Keratinocyte (primary cell): ENCODE results near the gene RGPD4. TPM values are rescaled to one million over a fixed set of nuclear protein-coding genes. Genes with fewer than 3 reads are reported as not detected.

Experiments used
- DNase-seq: peaks from one replicate; pipeline ENCODE4 v3.0.0-alpha.2; 2011; ENCODE audit warnings: low read depth, missing footprints, low spot score
- FAIRE-seq: peaks from 2 replicates; lab custom pipeline; 2011; peaks lifted over from hg19 to GRCh38; lab: Jason Lieb, UNC
- H2AFZ ChIP-seq: 2 replicates; pipeline ENCODE4 v1.6.0; 2012; ENCODE audit warnings: low read length, control low read depth, inconsistent platforms; ENCODE audit not compliant: control insufficient read depth
- H3K27ac ChIP-seq: 2 replicates; pipeline ENCODE4 v1.5.1; 2011; ENCODE audit warnings: low read length; ENCODE audit not compliant: control insufficient read depth, insufficient read depth
- H3K27me3 ChIP-seq: 3 replicates; pipeline ENCODE4 v1.6.0; 2011; ENCODE audit warnings: low read length; ENCODE audit not compliant: control insufficient read depth, insufficient read depth; ENCODE audit errors: extremely low read depth
- H3K36me3 ChIP-seq, 2 experiments: 2 replicates in 1 of 2; 3 replicates in 1 of 2; pipeline ENCODE4 v1.5.1; 2011; ENCODE audit warnings: low read length in 2 of 2, mild to moderate bottlenecking in 1 of 2; ENCODE audit not compliant: control insufficient read depth in 2 of 2, insufficient read depth in 2 of 2; ENCODE audit errors: extremely low read depth in 1 of 2
- H3K4me1 ChIP-seq: 3 replicates; pipeline ENCODE4 v1.5.1; 2011; ENCODE audit warnings: low read length; ENCODE audit not compliant: control insufficient read depth, insufficient read depth; ENCODE audit errors: extremely low read depth
- H3K4me2 ChIP-seq: 3 replicates; pipeline ENCODE4 v1.6.0; 2011; ENCODE audit warnings: low read depth, low read length; ENCODE audit not compliant: control insufficient read depth, insufficient read depth; ENCODE audit errors: extremely low read depth
- H3K4me3 ChIP-seq, 3 experiments: fragments of 200-600 bp in 1 of 3; sonication (generic) in 1 of 3; 2 replicates in 2 of 3; 3 replicates in 1 of 3; pipeline ENCODE4 v1.5.1; 2011 to 2016; ENCODE audit warnings: low read length in 3 of 3, mild to moderate bottlenecking in 3 of 3, control low read depth in 2 of 3, inconsistent platforms in 1 of 3, low read depth in 1 of 3, mixed read lengths in 1 of 3, mixed run types in 1 of 3, moderate library complexity in 1 of 3; ENCODE audit not compliant: control insufficient read depth in 2 of 3, insufficient read depth in 2 of 3; ENCODE audit errors: extremely low read depth in 1 of 3
- H3K79me2 ChIP-seq: 2 replicates; pipeline ENCODE4 v1.6.0; 2012; ENCODE audit warnings: low read length; ENCODE audit not compliant: control insufficient read depth, insufficient read depth
- H3K9ac ChIP-seq: 3 replicates; pipeline ENCODE4 v1.6.0; 2011; ENCODE audit warnings: low read length; ENCODE audit not compliant: control insufficient read depth, insufficient read depth; ENCODE audit errors: extremely low read depth
- H3K9me1 ChIP-seq: 3 replicates; pipeline ENCODE4 v1.6.0; 2011; ENCODE audit warnings: low read length; ENCODE audit not compliant: control insufficient read depth, insufficient read depth; ENCODE audit errors: extremely low read depth
- H3K9me3 ChIP-seq: 2 replicates; pipeline ENCODE4 v1.5.1; 2012; ENCODE audit warnings: low read depth, low read length; ENCODE audit not compliant: control insufficient read depth
- H4K20me1 ChIP-seq: 3 replicates; pipeline ENCODE4 v1.6.0; 2011; ENCODE audit warnings: low read length; ENCODE audit not compliant: control insufficient read depth, insufficient read depth; ENCODE audit errors: extremely low read depth
- EZH2 ChIP-seq: IDR thresholded peaks from one replicate; pipeline ENCODE4 v1.6.1; 2012; ENCODE audit warnings: inconsistent platforms, mild to moderate bottlenecking, low read length, moderate library complexity
- dilution Hi-C: fragments of 300-500 bp; cut with MboI; formaldehyde crosslinking; loops from one replicate; pipeline ENCODE4 v1.7.0; 2020; ENCODE audit warnings: low sequenced_read_pairs; ENCODE audit not compliant: extremely low pct_ligation_motif_present
- polyA plus RNA-seq, 5 experiments: library from polyadenylated mRNA; depleted of rRNA in 3 of 5; stranded (reverse) in 3 of 5; stranded (forward) in 1 of 5; unstranded in 1 of 5; fragments of >200 nt; gene quantifications; 1 replicate in 1 of 5; 2 replicates in 3 of 5; 3 replicates in 1 of 5; pipeline versions ENCODE4 v1.2.1 to v1.2.3, GENCODE V29; 2011 to 2012; ENCODE audit warnings: missing spikeins in 2 of 5, low read depth in 1 of 5, low replicate concordance in 1 of 5
- TF ChIP-seq, protein P1 (sequence below), 3 experiments: IDR thresholded peaks in 1 of 3; conservative IDR thresholded peaks in 1 of 3; optimal IDR thresholded peaks in 1 of 3; 2 replicates in 2 of 3; 3 replicates in 1 of 3; pipeline versions ENCODE3 to v1.5.1; 2011; ENCODE audit warnings: low read length in 3 of 3, mild to moderate bottlenecking in 3 of 3, moderate library complexity in 2 of 3, control low read depth in 1 of 3, inconsistent platforms in 1 of 3; ENCODE audit not compliant: insufficient read depth in 2 of 3; ENCODE audit errors: extremely low read depth in 1 of 3

RGPD4 gene
- polyA plus RNA-seq, 1 donor (not counting 4 experiments of a cell fraction or from before 2014, with no cell fraction given), result 0.03 TPM

DNA sequence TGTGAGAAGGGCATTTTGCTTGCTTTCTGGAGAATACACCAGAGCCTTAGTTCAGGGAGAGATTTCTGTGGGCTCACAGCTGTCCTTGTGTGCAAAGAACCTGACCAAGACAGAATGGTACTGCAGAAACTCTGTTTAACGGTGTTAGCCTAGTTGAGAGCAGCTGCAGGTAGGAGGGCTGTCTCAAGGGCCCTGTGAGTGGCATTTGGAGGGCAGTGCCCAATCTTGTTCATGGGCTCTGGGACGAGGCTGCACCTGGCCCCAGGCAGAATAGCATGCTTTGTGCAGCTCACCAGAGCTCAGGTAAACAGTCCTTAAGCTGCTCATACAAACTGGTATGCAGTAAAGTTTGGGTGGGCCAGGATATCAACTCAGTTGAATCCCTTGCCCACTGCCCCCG is 16.9 kb upstream of the RGPD4 start:
- H3K79me2 ChIP-seq, result no peaks in the 10 kb centered on the region
- no peaks in the 10 kb centered on the region for H3K4me1 ChIP-seq
- no peak overlapping the region for H3K4me3 ChIP-seq
- H3K27ac ChIP-seq, result no peak overlapping the region
- dilution Hi-C loops, result no loop called here
- H3K4me2 ChIP-seq, result no peak overlapping the region
- H2AFZ ChIP-seq, result no peak overlapping the region
- no peaks in the 10 kb centered on the region for H3K9me1 ChIP-seq
- no peaks in the 10 kb centered on the region for H3K27me3 ChIP-seq
- no peaks in the 10 kb centered on the region for H3K36me3 ChIP-seq
- no peak for DNase-seq
- no peak for FAIRE-seq
- H4K20me1 ChIP-seq, result no peaks in the 10 kb centered on the region
- H3K9ac ChIP-seq, result no peak overlapping the region
- TF ChIP-seq, protein P1, sequence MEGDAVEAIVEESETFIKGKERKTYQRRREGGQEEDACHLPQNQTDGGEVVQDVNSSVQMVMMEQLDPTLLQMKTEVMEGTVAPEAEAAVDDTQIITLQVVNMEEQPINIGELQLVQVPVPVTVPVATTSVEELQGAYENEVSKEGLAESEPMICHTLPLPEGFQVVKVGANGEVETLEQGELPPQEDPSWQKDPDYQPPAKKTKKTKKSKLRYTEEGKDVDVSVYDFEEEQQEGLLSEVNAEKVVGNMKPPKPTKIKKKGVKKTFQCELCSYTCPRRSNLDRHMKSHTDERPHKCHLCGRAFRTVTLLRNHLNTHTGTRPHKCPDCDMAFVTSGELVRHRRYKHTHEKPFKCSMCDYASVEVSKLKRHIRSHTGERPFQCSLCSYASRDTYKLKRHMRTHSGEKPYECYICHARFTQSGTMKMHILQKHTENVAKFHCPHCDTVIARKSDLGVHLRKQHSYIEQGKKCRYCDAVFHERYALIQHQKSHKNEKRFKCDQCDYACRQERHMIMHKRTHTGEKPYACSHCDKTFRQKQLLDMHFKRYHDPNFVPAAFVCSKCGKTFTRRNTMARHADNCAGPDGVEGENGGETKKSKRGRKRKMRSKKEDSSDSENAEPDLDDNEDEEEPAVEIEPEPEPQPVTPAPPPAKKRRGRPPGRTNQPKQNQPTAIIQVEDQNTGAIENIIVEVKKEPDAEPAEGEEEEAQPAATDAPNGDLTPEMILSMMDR (optimal IDR thresholded peaks at IDR 0.05 in 1 of 3, IDR thresholded peaks at IDR 0.05 in 1 of 3, conservative IDR thresholded peaks at IDR 0.05 in 1 of 3; ENCODE audit: extremely low read depth in 1 of 3, insufficient read depth in 2 of 3, low read length in 3 of 3), result no peak
- TF ChIP-seq EZH2, result no peak
- H3K9me3 ChIP-seq, result no peaks in the 10 kb centered on the region

DNA sequence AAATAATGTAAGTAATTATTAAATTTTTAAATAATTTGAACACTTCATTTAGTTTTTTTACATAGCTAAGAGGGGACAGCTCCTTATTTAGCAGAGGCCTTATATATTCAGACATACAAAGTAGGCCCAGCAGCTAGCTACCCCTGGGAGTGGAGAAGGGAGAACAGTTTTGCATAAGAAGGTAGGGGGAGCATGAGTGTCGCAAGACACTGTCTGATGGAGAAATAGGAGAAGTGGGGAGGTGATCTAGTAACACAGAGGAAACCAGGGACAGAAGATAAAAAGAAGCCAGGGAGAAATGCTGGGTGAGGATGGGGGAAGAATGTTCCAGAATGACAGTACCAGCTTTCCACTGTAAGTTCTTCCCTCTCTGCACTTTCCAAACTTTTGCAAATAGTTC is 16.0 kb upstream of the RGPD4 start:
- no peak overlapping the region for H3K27ac ChIP-seq
- H3K4me1 ChIP-seq, result no peaks in the 10 kb centered on the region
- H3K27me3 ChIP-seq, result no peaks in the 10 kb centered on the region
- H3K79me2 ChIP-seq, result no peaks in the 10 kb centered on the region
- H3K4me2 ChIP-seq, result no peak overlapping the region
- no peak for FAIRE-seq
- no peak overlapping the region for H3K9ac ChIP-seq
- no peaks in the 10 kb centered on the region for H4K20me1 ChIP-seq
- H3K4me3 ChIP-seq, result no peak overlapping the region
- no peak overlapping the region for H2AFZ ChIP-seq
- no peaks in the 10 kb centered on the region for H3K9me3 ChIP-seq
- TF ChIP-seq EZH2, result no peak
- TF ChIP-seq, protein P1 (optimal IDR thresholded peaks at IDR 0.05 in 1 of 3, IDR thresholded peaks at IDR 0.05 in 1 of 3, conservative IDR thresholded peaks at IDR 0.05 in 1 of 3; ENCODE audit: extremely low read depth in 1 of 3, insufficient read depth in 2 of 3, low read length in 3 of 3), result no peak
- no peak for DNase-seq
- no peaks in the 10 kb centered on the region for H3K36me3 ChIP-seq
- dilution Hi-C loops, result no loop called here
- no peaks in the 10 kb centered on the region for H3K9me1 ChIP-seq
